NT2/D1 (cell line): ENCODE data around the gene MED15.

Experiments
- SUZ12 ChIP-seq: IDR thresholded peaks from 2 replicates; pipeline ENCODE4 v1.6.1; 2011; ENCODE audit not compliant: insufficient read length, insufficient read depth; ENCODE audit errors: extremely low read depth
- YY1 ChIP-seq: IDR thresholded peaks from 2 replicates; pipeline ENCODE4 v1.6.1; 2011; ENCODE audit not compliant: insufficient read length, insufficient read depth

- TF ChIP-seq SUZ12 (no peak), YY1 (no peak)
Measured at GRCh38 chr22:20572132-20572802, 64.9 kb downstream of the MED15 start.
